Thoracic aorta (tissue), 2 donors: Measurements from ENCODE around the gene RAB5A. TPM values are rescaled to one million over a fixed set of nuclear protein-coding genes. Genes with fewer than 3 reads are reported as not detected.
A peak's percentile ranks its signal among the peaks of the same experiment; 100 is the strongest.
"Not testable (repeated sequence)": the region's sequence is repeated elsewhere in the genome, so short reads cannot be mapped to it uniquely, and the experiment has no call there.

Experiments
- ATAC-seq: fragments of 150-250 bp; one replicate; pipeline ENCODE4 v1.8.0; 2017; ENCODE audit warnings: low read depth; ENCODE audit not compliant: insufficient number of reproducible peaks, low FRiP score
- DNase-seq: peaks from one replicate; pipeline ENCODE4 v3.0.0-alpha.2; 2020; ENCODE audit warnings: low spot score
- H3K27ac ChIP-seq, 2 donors: fragments of 200-600 bp; sonication (generic); 1 replicate in 1 of 2; 2 replicates in 1 of 2; pipeline ENCODE4 v1.5.1; 2016; ENCODE audit warnings: mild to moderate bottlenecking in 2 of 2, moderate library complexity in 2 of 2
- H3K27me3 ChIP-seq: fragments of 200-600 bp; sonication (generic); replicated peaks from 2 replicates; pipeline ENCODE4 v1.6.0; 2016; ENCODE audit warnings: mild to moderate bottlenecking; ENCODE audit not compliant: insufficient read depth
- H3K36me3 ChIP-seq: fragments of 200-600 bp; sonication (generic); one replicate; pipeline ENCODE4 v1.5.1; 2016
- H3K4me1 ChIP-seq, 2 donors: fragments of 200-600 bp; sonication (generic); 1 replicate in 1 of 2; 2 replicates in 1 of 2; pipeline versions ENCODE4 v1.5.1 to v1.6.0; 2016; ENCODE audit warnings: low read depth in 2 of 2, mild to moderate bottlenecking in 1 of 2; ENCODE audit not compliant: control insufficient read depth in 1 of 2
- H3K4me3 ChIP-seq: fragments of 200-600 bp; sonication (generic); 2 replicates; pipeline ENCODE4 v1.5.1; 2016; ENCODE audit warnings: mild to moderate bottlenecking
- H3K9me3 ChIP-seq: fragments of 200-600 bp; sonication (generic); 2 replicates; pipeline ENCODE4 v1.5.1; 2016
- total RNA-seq, 2 donors: library from RNA; depleted of rRNA; stranded (reverse); fragments of >200 nt; gene quantifications; one replicate each; pipeline versions ENCODE4 v1.1.0 to v1.2.3, GENCODE V29; 2016
- TF ChIP-seq, protein P1 (sequence below): fragments of 200-600 bp; sonication (generic); IDR thresholded peaks from one replicate; pipeline ENCODE4 v1.5.1; 2019; ENCODE audit warnings: antibody characterized with exemption

Gene RAB5A
- total RNA-seq, 2 donors from 2014 or later: 86.0 to 86.8 TPM

DNA sequence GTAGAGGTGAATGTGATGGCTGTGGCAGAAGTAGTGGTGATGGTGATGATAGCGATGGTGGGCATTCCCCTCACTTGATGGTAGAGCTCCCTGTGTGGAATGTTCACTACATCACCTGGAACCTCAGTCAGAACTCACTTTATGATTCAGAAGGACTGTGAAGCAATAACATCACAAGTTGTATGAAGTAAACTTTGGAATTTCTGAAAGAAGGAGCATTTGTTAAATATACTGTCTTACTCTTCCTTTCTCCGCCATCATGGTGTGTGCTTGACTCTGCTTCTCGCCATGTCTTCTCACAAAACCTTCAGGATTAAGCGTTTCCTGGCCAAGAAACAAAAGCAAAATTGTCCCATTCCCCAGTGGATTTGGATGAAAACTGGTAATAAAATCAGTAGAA lies 65.3 kb downstream of the RAB5A start, which contains the start of gene PP2D1:
TSS of gene PP2D1 (minus strand) at position 101 of the 400 bp plus-strand sequence. CDS start 192 bp downstream, outside the sequence.
- ATAC-seq (no peak), DNase-seq (no peak)
- no peak within 1 kb of the TSS for H3K27ac ChIP-seq
- no peaks in the 10 kb centered on the region for H3K4me1 ChIP-seq
- H3K27me3 ChIP-seq: no peaks in the 10 kb centered on the region
- H3K36me3 ChIP-seq: no peaks in the 10 kb centered on the region
- no peaks in the 10 kb centered on the region for H3K9me3 ChIP-seq
- TF ChIP-seq, protein P1, sequence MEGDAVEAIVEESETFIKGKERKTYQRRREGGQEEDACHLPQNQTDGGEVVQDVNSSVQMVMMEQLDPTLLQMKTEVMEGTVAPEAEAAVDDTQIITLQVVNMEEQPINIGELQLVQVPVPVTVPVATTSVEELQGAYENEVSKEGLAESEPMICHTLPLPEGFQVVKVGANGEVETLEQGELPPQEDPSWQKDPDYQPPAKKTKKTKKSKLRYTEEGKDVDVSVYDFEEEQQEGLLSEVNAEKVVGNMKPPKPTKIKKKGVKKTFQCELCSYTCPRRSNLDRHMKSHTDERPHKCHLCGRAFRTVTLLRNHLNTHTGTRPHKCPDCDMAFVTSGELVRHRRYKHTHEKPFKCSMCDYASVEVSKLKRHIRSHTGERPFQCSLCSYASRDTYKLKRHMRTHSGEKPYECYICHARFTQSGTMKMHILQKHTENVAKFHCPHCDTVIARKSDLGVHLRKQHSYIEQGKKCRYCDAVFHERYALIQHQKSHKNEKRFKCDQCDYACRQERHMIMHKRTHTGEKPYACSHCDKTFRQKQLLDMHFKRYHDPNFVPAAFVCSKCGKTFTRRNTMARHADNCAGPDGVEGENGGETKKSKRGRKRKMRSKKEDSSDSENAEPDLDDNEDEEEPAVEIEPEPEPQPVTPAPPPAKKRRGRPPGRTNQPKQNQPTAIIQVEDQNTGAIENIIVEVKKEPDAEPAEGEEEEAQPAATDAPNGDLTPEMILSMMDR: no peak
- H3K4me3 ChIP-seq: no peak within 1 kb of the TSS

DNA sequence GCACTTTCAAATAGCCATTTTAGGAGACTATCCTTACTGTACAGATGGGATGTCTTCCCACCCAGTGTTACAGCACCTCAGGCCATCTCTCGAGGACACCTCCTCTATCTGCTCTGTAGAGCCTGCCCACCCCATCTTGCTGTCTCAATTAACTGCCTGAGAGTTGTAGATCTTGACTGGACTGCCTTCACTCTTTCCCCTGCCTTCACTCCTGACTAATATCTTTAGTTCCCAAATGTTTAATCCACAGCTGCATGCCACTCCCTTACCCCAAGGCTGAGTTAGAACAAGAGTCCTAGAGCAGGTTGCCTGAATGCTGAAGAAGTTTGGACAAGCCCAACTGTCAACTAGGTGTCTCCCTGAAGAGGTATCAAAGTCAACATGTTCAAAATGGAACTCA lies 66.5 kb downstream of the RAB5A start:
- Histone ChIP-seq H3K36me3 (no peaks in the 10 kb centered on the region), H3K27ac (no peak overlapping the region), H3K9me3 (no peaks in the 10 kb centered on the region), H3K27me3 (no peaks in the 10 kb centered on the region), H3K4me3 (no peak overlapping the region), H3K4me1 (no peaks in the 10 kb centered on the region)
- DNase-seq (no peak), ATAC-seq (no peak)
- TF ChIP-seq, protein P1: no peak

GRCh38 chr3:20015525-20015924 lies 68.6 kb downstream of the RAB5A start:
- Histone ChIP-seq H3K4me1 (no peaks in the 10 kb centered on the region), H3K36me3 (no peaks in the 10 kb centered on the region), H3K27me3 (no peaks in the 10 kb centered on the region), H3K4me3 (no peak overlapping the region), H3K9me3 (no peaks in the 10 kb centered on the region), H3K27ac (no peak overlapping the region)
- DNase-seq: no peak
- TF ChIP-seq, protein P1: no peak
- ATAC-seq: no peak

GRCh38 chr3:20016076-20016475 lies 69.2 kb downstream of the RAB5A start:
- not testable (repeated sequence) for ATAC-seq, H3K9me3 ChIP-seq

DNA sequence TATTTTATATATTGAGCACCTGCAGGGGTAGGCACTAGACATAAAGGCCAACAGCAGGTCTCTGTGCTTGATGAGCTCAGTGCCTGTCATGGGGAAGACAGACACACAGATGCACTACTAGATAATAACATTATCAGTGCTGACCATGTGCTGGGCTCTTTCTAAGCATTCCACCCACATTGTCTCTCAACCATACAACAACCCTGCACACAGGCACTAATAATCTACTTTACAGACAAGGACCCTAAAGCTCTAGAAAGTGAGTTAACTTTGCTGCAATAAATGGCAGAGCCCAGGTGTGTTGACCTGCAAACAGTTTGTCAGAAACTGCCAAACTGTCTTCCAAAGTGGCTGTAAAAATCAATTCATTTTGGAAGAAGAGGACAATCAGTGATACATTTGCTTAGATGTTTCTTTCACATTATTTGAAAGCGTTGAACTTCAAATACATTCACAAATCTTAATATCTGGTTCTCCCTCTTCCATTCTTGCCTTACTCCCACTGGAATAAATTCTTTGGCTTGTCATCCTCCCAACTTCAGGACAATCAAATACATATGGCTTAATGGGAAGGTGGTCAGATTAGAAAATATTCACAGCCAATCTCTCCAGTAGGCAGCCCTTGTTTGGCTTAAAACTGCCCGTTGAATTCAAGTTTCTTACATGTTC lies 76.2 kb downstream of the RAB5A start:
- Histone ChIP-seq H3K36me3 (no peaks in the 10 kb centered on the region), H3K27ac (peak overlapping the region; percentile 18 to 36), H3K4me1 (peaks cover 0 to 14% of the 10 kb centered on the region in 2 donors), H3K9me3 (no peaks in the 10 kb centered on the region), H3K4me3 (no peak overlapping the region), H3K27me3 (no peaks in the 10 kb centered on the region)
- TF ChIP-seq, protein P1: no peak
- ATAC-seq (no peak), DNase-seq (no peak)

More at GRCh38 chr3:20016076-20016475, 69.2 kb downstream of the RAB5A start:
- not testable (repeated sequence) for H3K27me3 ChIP-seq, H3K27ac ChIP-seq, H3K4me1 ChIP-seq, H3K4me3 ChIP-seq, DNase-seq, H3K36me3 ChIP-seq
